ENCODE measurements around the gene ETV4. TPM values are rescaled to one million over a fixed set of nuclear protein-coding genes. Genes with fewer than 3 reads are reported as not detected.

The ETV4 gene
- total and polyA plus RNA-seq, 2 of the 13 experiments (the other 11 are each of a cell fraction or from before 2014, with no cell fraction given), result 128 to 330 TPM

- TF ChIP-seq ZNF878 (CRISPR knock-in tag; IDR thresholded peaks at IDR 0.05) (no peak), HNF1B (CRISPR knock-in tag; IDR thresholded peaks at IDR 0.05) (peak; percentile 39), SETDB1 (CRISPR knock-in tag; IDR thresholded peaks at IDR 0.05; ENCODE audit: borderline replicate concordance) (no peak), ZBTB49 (CRISPR knock-in tag; IDR thresholded peaks at IDR 0.05; ENCODE audit: borderline replicate concordance) (no peak), MTA1 (CRISPR knock-in tag; IDR thresholded peaks at IDR 0.05; ENCODE audit: borderline replicate concordance) (peak; percentile 82), NFRKB (IDR thresholded peaks at IDR 0.05) (no peak), NR2C2 (CRISPR knock-in tag; IDR thresholded peaks at IDR 0.05; ENCODE audit: borderline replicate concordance) (peak; percentile 29; the same call in 1 of the 2 replicates), XRCC5 (optimal IDR thresholded peaks at IDR 0.05; ENCODE audit: low read length) (peak; percentile 32), RNF2 (conservative IDR thresholded peaks at IDR 0.05; ENCODE audit: low read depth) (no peak), ATF3 (CRISPR knock-in tag; IDR thresholded peaks at IDR 0.05) (no peak), HDAC2 (CRISPR knock-in tag; IDR thresholded peaks at IDR 0.05) (peak; percentile 69; the same call in 1 of the 2 replicates), ZNF512 (CRISPR knock-in tag; IDR thresholded peaks at IDR 0.05) (0 out of 2 replicates have a peak, but pooled peaks have one; percentile 35), ZNF776 (CRISPR knock-in tag; IDR thresholded peaks at IDR 0.05) (no peak), FOSL2 (CRISPR knock-in tag; IDR thresholded peaks at IDR 0.05) (0 out of 2 replicates have a peak, but pooled peaks have one; percentile 4), ZFAT (CRISPR knock-in tag; conservative IDR thresholded peaks at IDR 0.05) (no peak), ZNF570 (CRISPR knock-in tag; IDR thresholded peaks at IDR 0.05; ENCODE audit: borderline replicate concordance) (no peak), CEBPB (IDR thresholded peaks at IDR 0.05; ENCODE audit: borderline replicate concordance, low read depth, low read length) (peak; percentile 78; the same call in 1 of the 2 replicates), ZBTB1 (CRISPR knock-in tag; IDR thresholded peaks at IDR 0.05; ENCODE audit: borderline replicate concordance) (no peak), ESRRA (CRISPR knock-in tag; IDR thresholded peaks at IDR 0.05; ENCODE audit: low read depth) (no peak; the same call in 1 of the 2 replicates), KLF9 (CRISPR knock-in tag; IDR thresholded peaks at IDR 0.05; ENCODE audit: low read depth) (no peak), TRAFD1 (CRISPR knock-in tag; IDR thresholded peaks at IDR 0.05; ENCODE audit: borderline replicate concordance) (no peak), PAWR (CRISPR knock-in tag; IDR thresholded peaks at IDR 0.05; ENCODE audit: borderline replicate concordance) (no peak), SP4 (CRISPR knock-in tag; IDR thresholded peaks at IDR 0.05) (no peak)
Measured at GRCh38 chr17:43559161-43559816, 13.1 kb upstream of the ETV4 start (continued).
